SK-N-SH treated with all-trans-retinoic acid at 6 μM for 48 hours (cell line): ENCODE measurements around the gene KLHL6.

ENCODE experiments used
- ATAC-seq: fragments of 200-7000 bp; cut with Tn5 transposase; 3 replicates; pipeline ENCODE4 v1.9.1; 2020; ENCODE audit warnings: mild to moderate bottlenecking, moderate library complexity
- ARNTL ChIP-seq: fragments of 450-650 bp; formaldehyde crosslinking; IDR thresholded peaks from 2 replicates; pipeline ENCODE4 v1.5.0; 2020; ENCODE audit warnings: low read depth, mild to moderate bottlenecking, moderate library complexity, borderline replicate concordance
- BACH2 ChIP-seq: fragments of 250-450 bp; sonication (Bioruptor Pico); IDR thresholded peaks from 2 replicates; pipeline ENCODE4 v1.9.0; 2021; ENCODE audit warnings: mild to moderate bottlenecking, borderline replicate concordance
- CSDC2 ChIP-seq: fragments of 250-450 bp; sonication (Bioruptor Pico); IDR thresholded peaks from 2 replicates; pipeline ENCODE4 v1.5.0; 2020; ENCODE audit warnings: mild to moderate bottlenecking, moderate library complexity
- ESRRG ChIP-seq: fragments of 250-450 bp; sonication (Bioruptor Pico); IDR thresholded peaks from 2 replicates; pipeline ENCODE4 v1.6.1; 2021; ENCODE audit warnings: mild to moderate bottlenecking
- GLIS3 ChIP-seq: fragments of 250-450 bp; sonication (Bioruptor Pico); IDR thresholded peaks from 2 replicates; pipeline ENCODE4 v1.5.0; 2020; ENCODE audit warnings: mild to moderate bottlenecking, moderate library complexity
- ISL1 ChIP-seq: fragments of 250-450 bp; sonication (Bioruptor Pico); IDR thresholded peaks from 2 replicates; pipeline ENCODE4 v2.1.2; 2022; ENCODE audit warnings: mild to moderate bottlenecking, moderate library complexity
- OSR1 ChIP-seq: fragments of 250-450 bp; sonication (Bioruptor Pico); IDR thresholded peaks from 2 replicates; pipeline ENCODE4 v1.8.0; 2022; ENCODE audit warnings: moderate library complexity, mild to moderate bottlenecking, inconsistent platforms
- RARB ChIP-seq: fragments of 250-450 bp; sonication (Bioruptor Pico); IDR thresholded peaks from 2 replicates; pipeline ENCODE4 v1.8.0; 2021; ENCODE audit warnings: mild to moderate bottlenecking, moderate library complexity
- SNAI2 ChIP-seq: fragments of 250-450 bp; sonication (Bioruptor Pico); IDR thresholded peaks from 2 replicates; pipeline ENCODE4 v1.5.0; 2020; ENCODE audit warnings: mild to moderate bottlenecking, moderate library complexity
- TCF4 ChIP-seq: fragments of 250-450 bp; sonication (Bioruptor Pico); IDR thresholded peaks from 2 replicates; pipeline ENCODE4 v1.8.0; 2021; ENCODE audit warnings: mild to moderate bottlenecking, moderate library complexity, borderline replicate concordance
- TOX ChIP-seq: fragments of 250-450 bp; sonication (Bioruptor Pico); IDR thresholded peaks from 2 replicates; pipeline ENCODE4 v1.8.0; 2021; ENCODE audit warnings: mild to moderate bottlenecking, moderate library complexity, borderline replicate concordance
- ZC3H10 ChIP-seq: fragments of 250-450 bp; sonication (Bioruptor Pico); IDR thresholded peaks from 2 replicates; pipeline ENCODE4 v1.5.1; 2021; ENCODE audit warnings: mild to moderate bottlenecking, moderate library complexity
- ZFP3 ChIP-seq: fragments of 250-450 bp; sonication (Bioruptor Pico); IDR thresholded peaks from 2 replicates; pipeline ENCODE4 v1.5.0; 2020; ENCODE audit warnings: mild to moderate bottlenecking, moderate library complexity
- ZFP30 ChIP-seq: fragments of 450-650 bp; formaldehyde crosslinking; IDR thresholded peaks from 2 replicates; pipeline ENCODE4 v1.5.0; 2022; ENCODE audit warnings: mild to moderate bottlenecking, moderate library complexity
- ZNF565 ChIP-seq: fragments of 450-650 bp; formaldehyde crosslinking; conservative IDR thresholded peaks from 2 replicates; pipeline ENCODE4 v1.5.0; 2020; ENCODE audit warnings: low read depth, mild to moderate bottlenecking, moderate library complexity
- ZNF70 ChIP-seq: fragments of 450-650 bp; formaldehyde crosslinking; IDR thresholded peaks from 2 replicates; pipeline ENCODE4 v1.5.0; 2020; ENCODE audit warnings: mild to moderate bottlenecking, moderate library complexity
- ZNF8 ChIP-seq: fragments of 450-650 bp; formaldehyde crosslinking; IDR thresholded peaks from 2 replicates; pipeline ENCODE4 v1.5.0; 2020; ENCODE audit warnings: mild to moderate bottlenecking, moderate library complexity
- TF ChIP-seq, protein P1 (sequence below): fragments of 250-450 bp; sonication (Bioruptor Pico); IDR thresholded peaks from 2 replicates; pipeline ENCODE4 v1.5.1; 2020; ENCODE audit warnings: low read depth, mild to moderate bottlenecking, moderate library complexity
- TF ChIP-seq, protein P2 (sequence below): fragments of 250-450 bp; sonication (Bioruptor Pico); IDR thresholded peaks from 2 replicates; pipeline ENCODE4 v1.5.0; 2020; ENCODE audit warnings: mild to moderate bottlenecking, moderate library complexity
- TF ChIP-seq, protein P3 (sequence below): fragments of 250-450 bp; sonication (Bioruptor Pico); IDR thresholded peaks from 2 replicates; pipeline ENCODE4 v1.8.0; 2021; ENCODE audit warnings: low read depth, mild to moderate bottlenecking, moderate library complexity, borderline replicate concordance
- TF ChIP-seq, protein P4 (sequence below): fragments of 250-450 bp; sonication (Bioruptor Pico); IDR thresholded peaks from 2 replicates; pipeline ENCODE4 v1.8.0; 2020; ENCODE audit warnings: mild to moderate bottlenecking, moderate library complexity, borderline replicate concordance
- TF ChIP-seq, protein P5 (sequence below): fragments of 250-450 bp; sonication (Bioruptor Pico); IDR thresholded peaks from 2 replicates; pipeline ENCODE4 v1.5.1; 2021; ENCODE audit warnings: mild to moderate bottlenecking, moderate library complexity

The KLHL6 gene

DNA sequence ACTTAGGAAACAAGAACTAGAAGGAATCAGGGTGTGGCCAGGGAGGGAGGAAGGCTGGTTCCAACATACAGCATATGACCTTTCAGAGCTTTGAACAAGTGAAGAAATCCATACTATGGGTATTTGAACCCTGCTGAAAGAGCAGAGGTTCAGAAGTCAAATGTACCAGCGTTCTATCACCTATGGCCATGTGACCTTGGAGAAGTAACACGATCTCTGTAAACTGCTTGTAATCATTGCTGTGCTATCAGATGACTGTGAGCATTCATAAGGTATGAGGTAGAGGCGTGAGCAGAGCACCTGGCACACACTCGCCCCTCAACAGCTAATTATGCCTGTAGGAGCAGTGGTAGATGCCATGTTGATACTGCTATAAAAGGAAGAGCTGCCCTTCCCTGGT is 55.2 kb downstream of the KLHL6 start:
- TF ChIP-seq ZNF8 (CRISPR knock-in tag) = no peak
- no peak for TF ChIP-seq TCF4 (CRISPR knock-in tag)
- no peak for TF ChIP-seq ZC3H10
- TF ChIP-seq, protein P1, sequence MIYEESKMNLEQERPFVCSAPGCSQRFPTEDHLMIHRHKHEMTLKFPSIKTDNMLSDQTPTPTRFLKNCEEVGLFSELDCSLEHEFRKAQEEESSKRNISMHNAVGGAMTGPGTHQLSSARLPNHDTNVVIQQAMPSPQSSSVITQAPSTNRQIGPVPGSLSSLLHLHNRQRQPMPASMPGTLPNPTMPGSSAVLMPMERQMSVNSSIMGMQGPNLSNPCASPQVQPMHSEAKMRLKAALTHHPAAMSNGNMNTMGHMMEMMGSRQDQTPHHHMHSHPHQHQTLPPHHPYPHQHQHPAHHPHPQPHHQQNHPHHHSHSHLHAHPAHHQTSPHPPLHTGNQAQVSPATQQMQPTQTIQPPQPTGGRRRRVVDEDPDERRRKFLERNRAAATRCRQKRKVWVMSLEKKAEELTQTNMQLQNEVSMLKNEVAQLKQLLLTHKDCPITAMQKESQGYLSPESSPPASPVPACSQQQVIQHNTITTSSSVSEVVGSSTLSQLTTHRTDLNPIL (CRISPR knock-in tag) = no peak
- no peak for TF ChIP-seq OSR1 (CRISPR knock-in tag)
- no peak for TF ChIP-seq GLIS3 (CRISPR knock-in tag)
- TF ChIP-seq, protein P2, sequence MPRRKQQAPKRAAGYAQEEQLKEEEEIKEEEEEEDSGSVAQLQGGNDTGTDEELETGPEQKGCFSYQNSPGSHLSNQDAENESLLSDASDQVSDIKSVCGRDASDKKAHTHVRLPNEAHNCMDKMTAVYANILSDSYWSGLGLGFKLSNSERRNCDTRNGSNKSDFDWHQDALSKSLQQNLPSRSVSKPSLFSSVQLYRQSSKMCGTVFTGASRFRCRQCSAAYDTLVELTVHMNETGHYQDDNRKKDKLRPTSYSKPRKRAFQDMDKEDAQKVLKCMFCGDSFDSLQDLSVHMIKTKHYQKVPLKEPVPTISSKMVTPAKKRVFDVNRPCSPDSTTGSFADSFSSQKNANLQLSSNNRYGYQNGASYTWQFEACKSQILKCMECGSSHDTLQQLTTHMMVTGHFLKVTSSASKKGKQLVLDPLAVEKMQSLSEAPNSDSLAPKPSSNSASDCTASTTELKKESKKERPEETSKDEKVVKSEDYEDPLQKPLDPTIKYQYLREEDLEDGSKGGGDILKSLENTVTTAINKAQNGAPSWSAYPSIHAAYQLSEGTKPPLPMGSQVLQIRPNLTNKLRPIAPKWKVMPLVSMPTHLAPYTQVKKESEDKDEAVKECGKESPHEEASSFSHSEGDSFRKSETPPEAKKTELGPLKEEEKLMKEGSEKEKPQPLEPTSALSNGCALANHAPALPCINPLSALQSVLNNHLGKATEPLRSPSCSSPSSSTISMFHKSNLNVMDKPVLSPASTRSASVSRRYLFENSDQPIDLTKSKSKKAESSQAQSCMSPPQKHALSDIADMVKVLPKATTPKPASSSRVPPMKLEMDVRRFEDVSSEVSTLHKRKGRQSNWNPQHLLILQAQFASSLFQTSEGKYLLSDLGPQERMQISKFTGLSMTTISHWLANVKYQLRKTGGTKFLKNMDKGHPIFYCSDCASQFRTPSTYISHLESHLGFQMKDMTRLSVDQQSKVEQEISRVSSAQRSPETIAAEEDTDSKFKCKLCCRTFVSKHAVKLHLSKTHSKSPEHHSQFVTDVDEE = no peak
- no peak for TF ChIP-seq RARB (CRISPR knock-in tag)
- no peak for TF ChIP-seq ESRRG (CRISPR knock-in tag)
- TF ChIP-seq SNAI2 = no peak
- no peak for TF ChIP-seq CSDC2 (CRISPR knock-in tag)
- TF ChIP-seq, protein P3, sequence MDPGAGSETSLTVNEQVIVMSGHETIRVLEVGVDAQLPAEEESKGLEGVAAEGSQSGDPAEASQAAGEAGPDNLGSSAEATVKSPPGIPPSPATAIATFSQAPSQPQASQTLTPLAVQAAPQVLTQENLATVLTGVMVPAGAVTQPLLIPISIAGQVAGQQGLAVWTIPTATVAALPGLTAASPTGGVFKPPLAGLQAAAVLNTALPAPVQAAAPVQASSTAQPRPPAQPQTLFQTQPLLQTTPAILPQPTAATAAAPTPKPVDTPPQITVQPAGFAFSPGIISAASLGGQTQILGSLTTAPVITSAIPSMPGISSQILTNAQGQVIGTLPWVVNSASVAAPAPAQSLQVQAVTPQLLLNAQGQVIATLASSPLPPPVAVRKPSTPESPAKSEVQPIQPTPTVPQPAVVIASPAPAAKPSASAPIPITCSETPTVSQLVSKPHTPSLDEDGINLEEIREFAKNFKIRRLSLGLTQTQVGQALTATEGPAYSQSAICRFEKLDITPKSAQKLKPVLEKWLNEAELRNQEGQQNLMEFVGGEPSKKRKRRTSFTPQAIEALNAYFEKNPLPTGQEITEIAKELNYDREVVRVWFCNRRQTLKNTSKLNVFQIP = no peak
- TF ChIP-seq, protein P4, sequence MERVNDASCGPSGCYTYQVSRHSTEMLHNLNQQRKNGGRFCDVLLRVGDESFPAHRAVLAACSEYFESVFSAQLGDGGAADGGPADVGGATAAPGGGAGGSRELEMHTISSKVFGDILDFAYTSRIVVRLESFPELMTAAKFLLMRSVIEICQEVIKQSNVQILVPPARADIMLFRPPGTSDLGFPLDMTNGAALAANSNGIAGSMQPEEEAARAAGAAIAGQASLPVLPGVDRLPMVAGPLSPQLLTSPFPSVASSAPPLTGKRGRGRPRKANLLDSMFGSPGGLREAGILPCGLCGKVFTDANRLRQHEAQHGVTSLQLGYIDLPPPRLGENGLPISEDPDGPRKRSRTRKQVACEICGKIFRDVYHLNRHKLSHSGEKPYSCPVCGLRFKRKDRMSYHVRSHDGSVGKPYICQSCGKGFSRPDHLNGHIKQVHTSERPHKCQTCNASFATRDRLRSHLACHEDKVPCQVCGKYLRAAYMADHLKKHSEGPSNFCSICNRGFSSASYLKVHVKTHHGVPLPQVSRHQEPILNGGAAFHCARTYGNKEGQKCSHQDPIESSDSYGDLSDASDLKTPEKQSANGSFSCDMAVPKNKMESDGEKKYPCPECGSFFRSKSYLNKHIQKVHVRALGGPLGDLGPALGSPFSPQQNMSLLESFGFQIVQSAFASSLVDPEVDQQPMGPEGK (CRISPR knock-in tag) = no peak
- TF ChIP-seq, protein P5, sequence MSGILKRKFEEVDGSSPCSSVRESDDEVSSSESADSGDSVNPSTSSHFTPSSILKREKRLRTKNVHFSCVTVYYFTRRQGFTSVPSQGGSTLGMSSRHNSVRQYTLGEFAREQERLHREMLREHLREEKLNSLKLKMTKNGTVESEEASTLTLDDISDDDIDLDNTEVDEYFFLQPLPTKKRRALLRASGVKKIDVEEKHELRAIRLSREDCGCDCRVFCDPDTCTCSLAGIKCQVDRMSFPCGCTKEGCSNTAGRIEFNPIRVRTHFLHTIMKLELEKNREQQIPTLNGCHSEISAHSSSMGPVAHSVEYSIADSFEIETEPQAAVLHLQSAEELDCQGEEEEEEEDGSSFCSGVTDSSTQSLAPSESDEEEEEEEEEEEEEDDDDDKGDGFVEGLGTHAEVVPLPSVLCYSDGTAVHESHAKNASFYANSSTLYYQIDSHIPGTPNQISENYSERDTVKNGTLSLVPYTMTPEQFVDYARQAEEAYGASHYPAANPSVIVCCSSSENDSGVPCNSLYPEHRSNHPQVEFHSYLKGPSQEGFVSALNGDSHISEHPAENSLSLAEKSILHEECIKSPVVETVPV (CRISPR knock-in tag) = no peak
- ATAC-seq = no peak

DNA sequence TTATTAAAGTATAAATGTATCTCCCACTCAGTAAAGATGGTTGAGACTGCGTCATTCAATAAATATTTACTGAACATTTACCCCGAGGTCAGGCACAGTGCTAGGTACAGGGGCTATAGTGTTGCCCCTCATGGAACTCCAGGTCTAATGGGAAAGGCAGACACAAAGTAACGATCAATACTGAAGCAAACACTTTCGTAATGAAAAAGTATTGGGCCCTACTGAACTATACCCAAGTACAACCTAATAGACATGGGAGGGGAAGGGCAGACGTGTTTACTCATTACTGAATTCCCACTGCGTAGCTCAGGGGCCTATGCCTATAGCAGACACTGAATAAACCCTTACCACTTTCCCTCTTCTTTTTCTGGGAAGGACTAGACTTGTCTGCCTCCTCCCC is 56.9 kb downstream of the KLHL6 start:
- ATAC-seq = no peak
- TF ChIP-seq BACH2 = no peak
- TF ChIP-seq, protein P3 = no peak
- no peak for TF ChIP-seq ARNTL (CRISPR knock-in tag)
- no peak for TF ChIP-seq ISL1 (CRISPR knock-in tag)
- TF ChIP-seq ZNF565 (CRISPR knock-in tag) = no peak
- TF ChIP-seq TCF4 (CRISPR knock-in tag) = no peak
- no peak for TF ChIP-seq ZFP3 (CRISPR knock-in tag)
- TF ChIP-seq ESRRG (CRISPR knock-in tag) = no peak
- TF ChIP-seq GLIS3 (CRISPR knock-in tag) = no peak
- TF ChIP-seq ZC3H10 = no peak
- TF ChIP-seq, protein P1 (CRISPR knock-in tag) = no peak
- TF ChIP-seq, protein P4 (CRISPR knock-in tag) = no peak
- no peak for TF ChIP-seq TOX (CRISPR knock-in tag)
- TF ChIP-seq CSDC2 (CRISPR knock-in tag) = no peak
- no peak for TF ChIP-seq RARB (CRISPR knock-in tag)
- TF ChIP-seq ZNF70 = no peak
- TF ChIP-seq ZFP30 (CRISPR knock-in tag) = no peak
- TF ChIP-seq OSR1 (CRISPR knock-in tag) = no peak
- TF ChIP-seq SNAI2 = no peak
